DOHH2 (cell line): ENCODE data around the gene MRPL41.

Experiments
- H3F3A ChIP-seq: fragments of 200-600 bp; sonication (generic), shearing (Covaris generic); 2 replicates; pipeline ENCODE4 v1.6.0; 2016; ENCODE audit warnings: antibody characterized with exemption, mild to moderate bottlenecking; ENCODE audit not compliant: control insufficient read depth, insufficient read depth
- H3K27ac ChIP-seq: fragments of 200-600 bp; sonication (generic); 2 replicates; pipeline ENCODE4 v1.5.1; 2014; ENCODE audit warnings: low read depth, mild to moderate bottlenecking, low read length, moderate library complexity
- H3K27me3 ChIP-seq: fragments of 200-600 bp; sonication (generic); 2 replicates; pipeline ENCODE4 v1.6.1; 2014; ENCODE audit warnings: mild to moderate bottlenecking, low read length, mixed read lengths; ENCODE audit not compliant: control insufficient read depth
- H3K36me3 ChIP-seq: fragments of 200-600 bp; sonication (generic); 2 replicates; pipeline ENCODE4 v1.6.1; 2014; ENCODE audit warnings: mild to moderate bottlenecking, low read length, moderate library complexity, mixed read lengths; ENCODE audit not compliant: control insufficient read depth
- H3K4me1 ChIP-seq: fragments of 200-600 bp; sonication (generic); 2 replicates; pipeline ENCODE4 v1.6.1; 2014; ENCODE audit warnings: mild to moderate bottlenecking, low read length, mixed read lengths; ENCODE audit not compliant: control insufficient read depth
- H3K4me2 ChIP-seq: fragments of 200-600 bp; sonication (generic); 2 replicates; pipeline ENCODE4 v1.6.0; 2014; ENCODE audit warnings: mild to moderate bottlenecking, low read length, moderate library complexity
- H3K4me3 ChIP-seq: fragments of 200-600 bp; sonication (generic); 2 replicates; pipeline ENCODE4 v1.5.1; 2014; ENCODE audit warnings: mild to moderate bottlenecking, low read length, mixed read lengths
- H3K79me2 ChIP-seq: fragments of 200-600 bp; sonication (generic); 2 replicates; pipeline ENCODE4 v1.6.1; 2014; ENCODE audit warnings: mild to moderate bottlenecking, low read length, mixed read lengths; ENCODE audit not compliant: control insufficient read depth
- H3K9me2 ChIP-seq: fragments of 200-600 bp; sonication (generic); replicated peaks from 2 replicates; pipeline ENCODE4 v1.6.1; 2014; ENCODE audit warnings: mild to moderate bottlenecking, low read length, mixed read lengths; ENCODE audit not compliant: control insufficient read depth
- H3K9me3 ChIP-seq: fragments of 200-600 bp; sonication (generic); 2 replicates; pipeline ENCODE4 v1.6.1; 2014; ENCODE audit warnings: antibody characterized with exemption, low read length, mixed read lengths; ENCODE audit not compliant: control insufficient read depth, insufficient read depth
- H4K20me1 ChIP-seq: fragments of 200-600 bp; sonication (generic); 2 replicates; pipeline ENCODE4 v1.6.0; 2014; ENCODE audit warnings: low read depth, mild to moderate bottlenecking, antibody characterized with exemption, low read length, moderate library complexity; ENCODE audit not compliant: control insufficient read depth, insufficient read depth
- CTCF ChIP-seq: fragments of 200-600 bp; sonication (generic); IDR thresholded peaks from one replicate; pipeline ENCODE4 v1.5.1; 2014; ENCODE audit warnings: antibody characterized with exemption, mild to moderate bottlenecking, low read depth, low read length; ENCODE audit not compliant: poor library complexity, severe bottlenecking
- EZH2phosphoT487 ChIP-seq: fragments of 200-600 bp; sonication (generic); IDR thresholded peaks from 2 replicates; pipeline ENCODE4 v1.6.1; 2017; ENCODE audit warnings: borderline replicate concordance, mild to moderate bottlenecking, antibody characterized with exemption, low read length, moderate library complexity, mixed read lengths

Gene MRPL41

DNA sequence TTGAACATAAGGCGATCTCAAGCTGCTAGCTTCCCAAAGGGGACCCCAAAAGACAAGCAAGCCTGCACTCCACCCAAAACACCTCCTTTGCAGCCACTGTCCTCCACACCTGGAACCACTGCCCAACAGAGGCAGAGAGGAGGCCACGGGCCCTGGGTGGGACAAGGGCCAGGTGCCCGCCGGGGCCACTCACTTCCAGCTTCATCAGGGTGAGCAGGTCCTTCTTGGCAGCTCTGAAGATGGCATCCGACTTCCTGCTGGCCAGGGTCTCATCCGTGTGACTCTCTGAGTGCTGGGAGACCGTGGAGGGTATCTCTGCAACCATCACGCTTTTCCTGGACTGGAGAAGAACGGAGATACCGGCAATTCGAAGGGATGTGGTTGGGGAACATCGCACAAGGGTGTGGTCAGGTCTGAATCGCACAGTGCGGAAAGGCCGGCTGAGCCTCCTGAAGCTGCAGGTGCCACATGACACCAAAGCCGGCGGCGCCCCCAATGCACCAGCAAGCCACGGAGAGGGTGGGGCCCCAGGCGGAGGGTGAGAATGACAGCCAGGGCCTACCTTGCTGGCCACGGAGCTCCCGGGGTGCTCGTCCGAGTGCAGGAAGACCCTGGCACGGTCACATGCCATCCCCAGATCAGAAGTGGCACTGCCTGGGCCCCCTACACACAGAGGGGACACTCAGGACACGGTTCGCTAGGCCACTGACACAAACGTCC, 46.1 kb upstream of the MRPL41 start:
- Histone ChIP-seq H4K20me1 (no peaks in the 10 kb centered on the region), H3K9me3 (no peaks in the 10 kb centered on the region), H3K9me2 (no peaks in the 10 kb centered on the region), H3K36me3 (no peaks in the 10 kb centered on the region), H3K27ac (no peak overlapping the region), H3K4me2 (no peak overlapping the region), H3K4me3 (no peak overlapping the region), H3K4me1 (no peaks in the 10 kb centered on the region), H3F3A (peaks cover 9% of the 10 kb centered on the region), H3K79me2 (no peaks in the 10 kb centered on the region), H3K27me3 (no peaks in the 10 kb centered on the region)
- TF ChIP-seq CTCF (no peak), EZH2phosphoT487 (no peak)

- no peaks in the 10 kb centered on the region for H3K27me3 ChIP-seq
- no peak for TF ChIP-seq CTCF
- TF ChIP-seq EZH2phosphoT487, result no peak
- no peak overlapping the region for H3K4me3 ChIP-seq
- H3K9me3 ChIP-seq, result no peaks in the 10 kb centered on the region
- no peaks in the 10 kb centered on the region for H3K36me3 ChIP-seq
- no peak overlapping the region for H3K4me2 ChIP-seq
- H3F3A ChIP-seq, result peaks cover 9% of the 10 kb centered on the region
- H3K4me1 ChIP-seq, result no peaks in the 10 kb centered on the region
- H3K79me2 ChIP-seq, result no peaks in the 10 kb centered on the region
- no peak overlapping the region for H3K27ac ChIP-seq
- H3K9me2 ChIP-seq, result no peaks in the 10 kb centered on the region
- H4K20me1 ChIP-seq, result no peaks in the 10 kb centered on the region
Measured at GRCh38 chr9:137506274-137506673, 45.4 kb upstream of the MRPL41 start.

DNA sequence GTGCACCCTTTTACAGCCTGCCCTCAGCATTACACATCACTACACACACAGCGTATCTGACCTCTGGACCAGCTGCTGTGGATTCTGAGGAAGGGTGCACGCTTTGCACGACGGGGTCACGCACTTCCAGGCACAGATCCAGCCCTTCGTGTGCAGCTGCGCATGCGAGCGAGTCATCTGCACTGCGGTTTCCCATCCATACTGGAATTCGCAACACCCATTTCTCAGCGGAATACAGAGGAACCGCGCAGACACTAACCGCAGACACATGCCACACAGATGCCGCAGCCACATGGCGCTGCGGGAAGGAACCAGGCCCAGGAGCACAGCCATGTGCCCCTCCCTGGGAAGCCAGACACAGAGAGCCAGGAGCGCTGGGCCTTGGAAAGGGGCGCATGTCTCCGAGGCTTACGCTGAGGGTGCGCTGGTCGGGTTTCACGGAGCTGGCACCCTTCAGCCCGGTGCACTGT, 44.9 kb upstream of the MRPL41 start:
- H3K27ac ChIP-seq, result no peak overlapping the region
- H3K36me3 ChIP-seq, result no peaks in the 10 kb centered on the region
- no peaks in the 10 kb centered on the region for H4K20me1 ChIP-seq
- no peaks in the 10 kb centered on the region for H3K9me2 ChIP-seq
- H3F3A ChIP-seq, result peaks cover 9% of the 10 kb centered on the region
- no peaks in the 10 kb centered on the region for H3K9me3 ChIP-seq
- H3K4me2 ChIP-seq, result no peak overlapping the region
- no peaks in the 10 kb centered on the region for H3K27me3 ChIP-seq
- H3K4me1 ChIP-seq, result no peaks in the 10 kb centered on the region
- TF ChIP-seq CTCF, result no peak
- no peak for TF ChIP-seq EZH2phosphoT487
- H3K79me2 ChIP-seq, result no peaks in the 10 kb centered on the region
- H3K4me3 ChIP-seq, result no peak overlapping the region
